Activated naive CD4-positive, alpha-beta T cell treated with anti-CD3 and anti-CD28 coated beads, Interleukin-2, amount 50 U/mL, for 72 hours (primary cell): ENCODE data around the gene VWA1. TPM values are rescaled to one million over a fixed set of nuclear protein-coding genes. Genes with fewer than 3 reads are reported as not detected.

Source experiments
- ATAC-seq, 2 donors: fragments of 150-1000 bp; cut with Tn5 transposase; 2 replicates each; pipeline ENCODE4 v1.10.0; 2021; ENCODE audit warnings: mild to moderate bottlenecking in 2 of 2, moderate library complexity in 2 of 2
- DNase-seq, 2 donors: peaks; one replicate each; pipeline ENCODE4 v3.0.0; 2021 to 2022; ENCODE audit warnings: low spot score in 2 of 2
- H3K27ac Mint-ChIP-seq, 2 donors: one replicate each; pipeline ENCODE4 v1.8.0; 2022; ENCODE audit warnings: mild to moderate bottlenecking in 2 of 2, mixed read lengths in 2 of 2
- H3K36me3 Mint-ChIP-seq, 2 donors: one replicate each; pipeline ENCODE4 v1.8.0; 2022; ENCODE audit warnings: mixed read lengths in 2 of 2
- H3K9me3 Mint-ChIP-seq, 2 donors: one replicate each; pipeline ENCODE4 v1.8.0; 2022; ENCODE audit warnings: mixed read lengths in 2 of 2
- total RNA-seq, 2 donors: library from RNA; stranded (reverse); gene quantifications; one replicate each; pipeline ENCODE4 v1.2.3, GENCODE V29; 2022

VWA1 gene
- total RNA-seq, 2 donors from 2014 or later = 0.59 to 6.9 TPM

- no peak for ATAC-seq
- H3K36me3 Mint-ChIP-seq = no peaks in the 10 kb centered on the region
- peak overlapping the region in 1 of 2 donors; percentile 62 for H3K27ac Mint-ChIP-seq
- no peak for DNase-seq
- no peaks in the 10 kb centered on the region for H3K9me3 Mint-ChIP-seq
Measured at GRCh38 chr1:1418464-1419362, 16.8 kb upstream of the VWA1 start.

- Mint-ChIP-seq H3K9me3 (no peaks in the 10 kb centered on the region), H3K36me3 (no peaks in the 10 kb centered on the region), H3K27ac (no peak overlapping the region)
- DNase-seq = no peak
- ATAC-seq = no peak
Measured at GRCh38 chr1:1419363-1419812, 16.1 kb upstream of the VWA1 start.

GRCh38 chr1:1419813-1420653 is 15.5 kb upstream of the VWA1 start:
- DNase-seq = no peak
- Mint-ChIP-seq H3K27ac (no peak overlapping the region), H3K36me3 (no peaks in the 10 kb centered on the region), H3K9me3 (no peaks in the 10 kb centered on the region)
- peak; percentile 50 to 57 for ATAC-seq

- H3K9me3 Mint-ChIP-seq = no peaks in the 10 kb centered on the region
- no peaks in the 10 kb centered on the region for H3K36me3 Mint-ChIP-seq
- H3K27ac Mint-ChIP-seq = no peak overlapping the region
- ATAC-seq = no peak
- DNase-seq = no peak
Measured at GRCh38 chr1:1420654-1421141, 14.8 kb upstream of the VWA1 start.

GRCh38 chr1:1421147-1421906 is 14.2 kb upstream of the VWA1 start, which contains the start of gene ANKRD65:
Gene ANKRD65, minus strand, starts transcription at chr1:1421276. Its CDS starts 271 bp downstream, at chr1:1421005.
- H3K36me3 Mint-ChIP-seq = no peaks in the 10 kb centered on the region
- no peaks in the 10 kb centered on the region for H3K9me3 Mint-ChIP-seq
- H3K27ac Mint-ChIP-seq = no peak within 1 kb of the TSS
- DNase-seq (no peak), ATAC-seq (no peak)

GRCh38 chr1:1421907-1422464 is 13.5 kb upstream of the VWA1 start:
- no peak for ATAC-seq
- H3K9me3 Mint-ChIP-seq = no peaks in the 10 kb centered on the region
- no peak overlapping the region for H3K27ac Mint-ChIP-seq
- no peak for DNase-seq
- no peaks in the 10 kb centered on the region for H3K36me3 Mint-ChIP-seq

- H3K9me3 Mint-ChIP-seq = no peaks in the 10 kb centered on the region
- no peak for DNase-seq
- no peak overlapping the region for H3K27ac Mint-ChIP-seq
Measured at GRCh38 chr1:1422465-1423244, 12.8 kb upstream of the VWA1 start.

GRCh38 chr1:1423245-1423597 is 12.3 kb upstream of the VWA1 start:
- no peak overlapping the region for H3K27ac Mint-ChIP-seq
- ATAC-seq (no peak), DNase-seq (no peak)
- no peaks in the 10 kb centered on the region for H3K9me3 Mint-ChIP-seq
- no peaks in the 10 kb centered on the region for H3K36me3 Mint-ChIP-seq

More at GRCh38 chr1:1422465-1423244, 12.8 kb upstream of the VWA1 start:
- ATAC-seq = peak in 1 of 2 donors; percentile 37
- H3K36me3 Mint-ChIP-seq = no peaks in the 10 kb centered on the region

- ATAC-seq = no peak
- no peak for DNase-seq
- Mint-ChIP-seq H3K9me3 (no peaks in the 10 kb centered on the region), H3K27ac (no peak overlapping the region), H3K36me3 (no peaks in the 10 kb centered on the region)
Measured at GRCh38 chr1:1424707-1425106, 10.8 kb upstream of the VWA1 start.

GRCh38 chr1:1425426-1425752 is 10.1 kb upstream of the VWA1 start:
- Mint-ChIP-seq H3K27ac (no peak overlapping the region), H3K9me3 (no peaks in the 10 kb centered on the region), H3K36me3 (no peaks in the 10 kb centered on the region)
- ATAC-seq (no peak), DNase-seq (no peak)

- ATAC-seq (no peak), DNase-seq (no peak)
- Mint-ChIP-seq H3K36me3 (no peaks in the 10 kb centered on the region), H3K9me3 (no peaks in the 10 kb centered on the region), H3K27ac (no peak overlapping the region)
Measured at GRCh38 chr1:1425753-1426495, 9.6 kb upstream of the VWA1 start.

- Mint-ChIP-seq H3K27ac (no peak overlapping the region), H3K9me3 (no peaks in the 10 kb centered on the region), H3K36me3 (no peaks in the 10 kb centered on the region)
- ATAC-seq = peak in 1 of 2 donors; percentile 46
- no peak for DNase-seq
Measured at GRCh38 chr1:1426496-1427105, 8.9 kb upstream of the VWA1 start.

GRCh38 chr1:1427106-1427819 is 8.2 kb upstream of the VWA1 start:
- DNase-seq = no peak
- Mint-ChIP-seq H3K27ac (no peak overlapping the region), H3K9me3 (no peaks in the 10 kb centered on the region), H3K36me3 (no peaks in the 10 kb centered on the region)
- no peak for ATAC-seq

GRCh38 chr1:1427820-1428148 is 7.7 kb upstream of the VWA1 start:
- no peak overlapping the region for H3K27ac Mint-ChIP-seq
- no peak for ATAC-seq
- DNase-seq = no peak
- no peaks in the 10 kb centered on the region for H3K36me3 Mint-ChIP-seq
- H3K9me3 Mint-ChIP-seq = no peaks in the 10 kb centered on the region
